Neural cell (in vitro differentiated cells): ENCODE data around the gene RASGEF1B.

Experiments
- CTCF ChIP-seq: fragments of 450-650 bp; IDR thresholded peaks from 2 replicates; pipeline ENCODE4 v1.5.1; 2014; ENCODE audit warnings: antibody characterized with exemption, mild to moderate bottlenecking, moderate library complexity; ENCODE audit not compliant: poor library complexity, severe bottlenecking
- EP300 ChIP-seq: fragments of 450-650 bp; conservative IDR thresholded peaks from 2 replicates; pipeline ENCODE4 v1.6.1; 2014; ENCODE audit warnings: antibody characterized with exemption, mild to moderate bottlenecking, moderate library complexity; ENCODE audit not compliant: poor library complexity, severe bottlenecking
- EZH2 ChIP-seq: fragments of 200-600, 300-800 bp; shearing (Covaris generic), sonication (generic); IDR thresholded peaks from 2 replicates; pipeline ENCODE4 v1.6.1; 2014; ENCODE audit warnings: antibody characterized with exemption, low read length, borderline replicate concordance, mild to moderate bottlenecking; ENCODE audit not compliant: insufficient read depth, poor library complexity, severe bottlenecking
- MXI1 ChIP-seq: fragments of 450-650 bp; conservative IDR thresholded peaks from 2 replicates; pipeline ENCODE4 v1.6.1; 2014; ENCODE audit warnings: antibody characterized with exemption, mild to moderate bottlenecking; ENCODE audit not compliant: poor library complexity, severe bottlenecking
- POLR2AphosphoS5 ChIP-seq: IDR thresholded peaks from 2 replicates; pipeline ENCODE4 v1.6.1; 2012
- RAD21 ChIP-seq: fragments of 450-650 bp; conservative IDR thresholded peaks from 2 replicates; pipeline ENCODE4 v1.6.1; 2014; ENCODE audit warnings: antibody characterized with exemption, mild to moderate bottlenecking, moderate library complexity
- REST ChIP-seq: IDR thresholded peaks from 2 replicates; pipeline ENCODE4 v1.6.1; 2012; ENCODE audit warnings: borderline replicate concordance
- SMC3 ChIP-seq: fragments of 450-650 bp; conservative IDR thresholded peaks from 2 replicates; pipeline ENCODE4 v1.6.1; 2014; ENCODE audit warnings: antibody characterized with exemption, mild to moderate bottlenecking, moderate library complexity; ENCODE audit not compliant: poor library complexity

- TF ChIP-seq CTCF (peak; percentile 95), EZH2 (no peak), EP300 (no peak), RAD21 (peak; percentile 98), REST (no peak), SMC3 (peak; percentile 99), MXI1 (no peak), POLR2AphosphoS5 (no peak)
Measured at GRCh38 chr4:81466841-81467671, 4.7 kb downstream of the RASGEF1B start.
